Activated gamma-delta T cell (primary cell): ENCODE measurements around the gene FDX1.
A peak's percentile ranks its signal among the peaks of the same experiment; 100 is the strongest.
"Not testable (repeated sequence)": the region's sequence is repeated elsewhere in the genome, so short reads cannot be mapped to it uniquely, and the experiment has no call there.

ENCODE experiments used
- DNase-seq: peaks from one replicate; lab custom pipeline; 2025; lab: John Stamatoyannopoulos, UW
- total RNA-seq, 2 donors: gene quantifications; one replicate each; lab custom pipeline; 2026; lab: John Stamatoyannopoulos, UW

The FDX1 gene, protein sequence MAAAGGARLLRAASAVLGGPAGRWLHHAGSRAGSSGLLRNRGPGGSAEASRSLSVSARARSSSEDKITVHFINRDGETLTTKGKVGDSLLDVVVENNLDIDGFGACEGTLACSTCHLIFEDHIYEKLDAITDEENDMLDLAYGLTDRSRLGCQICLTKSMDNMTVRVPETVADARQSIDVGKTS
- 25.8 to 31.7 reads per million in 2 donors for total RNA-seq

DNA sequence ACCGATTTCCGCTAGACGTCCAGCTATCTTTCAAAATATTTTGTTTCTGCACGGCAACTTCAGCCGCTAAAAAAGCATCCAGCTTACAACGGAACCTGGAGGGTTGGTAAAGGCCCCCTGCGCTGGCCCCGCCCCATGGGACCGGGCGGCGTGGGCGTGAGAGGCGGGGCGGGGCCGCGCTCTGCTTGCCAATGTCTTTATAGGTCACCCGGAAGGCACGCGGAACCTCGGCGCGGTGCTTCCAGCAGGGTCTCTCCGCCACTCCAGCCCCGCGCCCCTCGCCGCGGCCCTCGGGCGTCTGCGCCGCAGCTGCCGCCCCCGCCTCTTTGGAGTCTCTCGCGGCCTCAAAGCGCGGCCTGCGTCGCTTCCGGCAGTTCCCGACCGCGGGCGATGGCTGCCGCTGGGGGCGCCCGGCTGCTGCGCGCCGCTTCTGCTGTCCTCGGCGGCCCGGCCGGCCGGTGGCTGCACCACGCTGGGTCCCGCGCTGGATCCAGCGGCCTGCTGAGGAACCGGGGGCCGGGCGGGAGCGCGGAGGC, at the start of gene FDX1:
Gene FDX1, plus strand, starts transcription at position 218 of the 536 bp plus-strand sequence. Its CDS starts 173 bp downstream, at position 391.
- DNase-seq, result peak; percentile 79

DNA sequence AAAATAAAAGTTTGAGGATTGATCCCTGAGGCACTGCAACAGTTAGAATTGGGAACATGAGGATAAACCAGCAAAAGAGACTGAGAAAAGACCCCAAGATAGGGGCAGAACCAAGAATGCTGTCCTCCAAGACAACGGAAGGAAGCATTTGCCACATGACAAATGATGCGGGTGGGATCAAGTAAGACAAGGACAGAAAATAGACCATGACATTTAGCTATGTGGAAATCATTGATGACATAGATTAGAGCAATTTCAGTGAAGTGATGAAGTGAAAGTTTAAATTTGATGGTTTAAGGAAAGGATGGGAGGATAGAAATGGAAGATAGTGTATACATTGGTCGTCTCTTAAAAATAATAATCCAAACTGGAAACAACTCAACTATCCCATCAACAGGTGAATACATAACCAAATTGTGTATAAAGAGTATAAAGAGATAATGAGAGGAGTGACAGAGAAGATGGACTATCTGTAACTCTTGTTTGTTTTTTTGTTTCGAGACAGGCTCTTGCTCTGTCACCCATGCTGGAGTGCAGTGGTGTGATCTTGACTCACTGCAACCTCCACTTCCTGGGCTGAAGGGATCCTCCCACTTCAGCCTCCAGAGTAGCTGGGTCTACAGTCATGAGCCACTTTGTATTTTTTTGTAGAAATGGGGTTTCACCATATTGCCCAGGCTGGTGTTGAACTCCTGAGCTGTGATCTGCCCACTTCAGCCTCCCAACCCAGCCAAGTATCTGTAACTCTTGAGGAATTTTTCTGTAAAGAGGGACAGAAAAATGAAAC, 48.7 kb upstream of the FDX1 start:
- DNase-seq, result no peak

DNA sequence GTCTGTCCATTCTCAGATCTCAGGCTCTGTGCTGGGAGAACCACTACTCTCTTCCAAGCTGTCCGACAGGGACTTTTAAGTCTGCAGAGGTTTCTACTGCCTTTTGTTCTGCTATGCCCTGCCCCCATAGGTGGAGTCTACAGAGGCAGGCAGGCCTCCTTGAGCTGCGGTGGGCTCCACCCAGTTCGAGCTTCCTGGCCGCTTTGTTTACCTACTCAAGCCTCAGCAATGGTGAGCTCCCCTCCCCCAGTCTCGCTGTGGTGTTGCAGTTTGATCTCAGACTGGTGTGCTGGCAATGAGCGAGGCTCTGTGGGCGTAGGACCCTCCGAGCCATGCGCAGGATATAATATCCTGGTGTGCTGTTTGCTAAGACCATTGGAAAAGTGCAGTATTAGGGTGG, 41.5 kb upstream of the FDX1 start:
- not testable (repeated sequence) for DNase-seq

DNA sequence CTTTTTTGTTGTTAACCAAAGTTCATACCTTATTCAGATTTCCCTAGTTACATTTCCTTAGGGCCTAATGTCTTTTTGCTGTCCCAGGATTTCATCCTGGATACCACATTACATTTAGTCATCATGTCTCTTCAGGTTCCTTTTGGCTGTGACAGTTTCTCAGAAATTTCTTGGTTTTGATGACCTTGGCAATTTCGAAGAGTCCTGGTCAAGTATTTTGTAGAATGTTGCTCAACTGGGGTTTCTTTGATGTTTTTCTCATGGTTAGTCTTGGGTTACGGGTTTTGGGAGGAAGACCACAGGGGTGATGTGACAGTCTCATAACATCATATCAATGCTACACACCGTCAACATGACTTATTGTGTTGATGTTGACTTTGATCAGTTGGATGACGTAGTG, 39.8 kb upstream of the FDX1 start:
- DNase-seq, result no peak

DNA sequence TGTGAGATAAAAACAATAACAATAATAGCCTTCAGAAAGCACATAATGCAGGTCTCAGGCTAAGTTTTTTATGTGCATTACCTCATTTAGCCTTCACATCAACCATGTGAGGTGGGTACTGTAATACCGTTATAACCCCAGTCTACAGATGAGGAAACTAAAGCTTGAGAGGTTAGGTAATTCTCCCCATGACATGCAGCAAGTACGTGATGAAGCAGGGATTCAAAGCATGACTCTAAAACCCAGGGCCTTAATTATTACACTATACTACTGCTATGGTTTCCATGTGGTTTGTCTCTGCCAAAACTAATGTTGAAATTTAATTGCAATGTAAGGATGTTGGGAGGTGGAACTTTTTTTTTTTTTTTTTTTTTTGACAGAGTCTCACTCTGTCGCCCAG, 37.7 kb upstream of the FDX1 start:
- no peak for DNase-seq

DNA sequence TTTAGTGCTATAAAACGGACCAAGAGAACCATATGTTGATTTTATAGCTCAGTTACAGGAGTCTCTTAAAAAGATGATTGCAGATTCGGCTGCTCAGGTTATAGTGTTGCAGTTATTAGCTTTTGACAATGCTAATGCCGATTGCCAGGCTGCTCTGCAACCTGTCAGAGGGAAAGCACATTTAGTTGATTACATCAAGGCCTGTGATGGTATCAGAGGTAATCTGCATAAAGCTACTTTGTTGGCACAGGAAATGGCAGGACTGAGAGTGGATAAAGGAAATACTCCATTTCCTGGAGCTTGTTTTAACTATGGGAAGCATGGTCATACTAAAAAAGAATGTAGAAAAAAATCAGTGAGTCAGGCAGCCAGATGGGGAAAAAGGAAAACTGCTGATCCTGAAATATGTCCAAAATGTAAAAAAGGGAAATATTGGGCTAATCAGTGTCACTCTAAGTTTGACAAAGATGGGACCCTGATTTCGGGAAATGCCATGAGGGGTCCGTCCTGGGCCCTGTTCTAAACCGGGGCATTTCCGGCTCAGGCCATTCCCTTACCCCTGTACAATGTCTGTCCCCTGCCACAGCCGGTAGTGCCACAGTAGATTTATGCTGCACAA, 32.0 kb upstream of the FDX1 start:
- DNase-seq, result not testable (repeated sequence)

DNA sequence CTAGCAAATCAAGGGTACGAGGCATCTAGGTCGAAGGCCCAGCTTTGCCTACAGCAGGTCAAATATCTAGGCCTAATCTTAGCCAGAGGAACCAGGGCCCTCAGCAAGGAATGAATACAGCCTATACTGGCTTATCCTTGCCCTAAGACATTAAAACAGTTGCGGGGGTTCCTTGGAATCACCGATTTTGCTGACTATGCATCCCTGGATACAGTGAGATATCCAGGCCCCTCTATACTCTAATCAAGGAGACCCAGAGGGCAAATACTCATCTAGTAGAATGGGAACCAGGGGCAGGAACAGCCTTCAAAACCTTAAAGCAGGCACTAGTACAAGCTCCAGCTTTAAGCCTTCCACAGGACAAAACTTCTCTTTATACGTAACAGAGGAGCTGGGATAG, 26.2 kb upstream of the FDX1 start:
- DNase-seq, result not testable (repeated sequence)

DNA sequence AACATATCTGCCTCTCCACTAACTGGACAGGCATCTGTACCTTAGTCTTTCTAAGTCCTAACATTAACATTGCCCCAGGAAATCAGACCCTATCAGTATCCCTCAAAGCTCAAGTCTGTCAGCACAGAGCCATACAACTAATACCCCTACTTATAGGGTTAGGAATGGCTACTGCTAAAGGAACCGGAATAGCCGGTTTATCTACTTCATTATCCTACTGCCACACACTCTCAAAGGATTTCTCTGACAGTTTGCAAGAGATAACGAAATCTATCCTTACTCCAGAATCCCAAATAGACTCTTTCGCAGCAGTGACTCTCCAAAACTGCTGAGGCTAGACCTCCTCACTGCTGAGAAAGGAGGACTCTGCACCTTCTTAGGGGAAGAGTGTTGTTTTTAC, 24.1 kb upstream of the FDX1 start:
- DNase-seq, result not testable (repeated sequence)

DNA sequence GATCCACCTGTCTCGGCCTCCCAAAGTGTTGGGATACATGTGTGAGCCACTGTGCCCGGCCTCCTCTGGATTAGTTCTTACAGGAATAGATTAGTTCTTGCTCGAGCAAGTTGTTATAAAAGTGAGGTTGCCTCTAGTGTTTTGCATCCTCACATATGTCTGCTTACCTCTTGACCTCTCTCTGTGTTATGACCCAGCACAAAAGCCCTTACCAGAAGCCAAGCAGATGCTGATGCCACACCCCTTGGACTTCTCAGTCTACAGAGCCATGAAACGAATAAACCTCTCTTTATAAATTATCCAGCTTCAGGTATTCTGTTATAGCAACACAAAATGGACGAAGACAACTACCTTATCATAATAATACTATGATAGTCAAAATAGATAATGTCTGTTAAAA, 22.4 kb upstream of the FDX1 start:
- DNase-seq, result no peak

DNA sequence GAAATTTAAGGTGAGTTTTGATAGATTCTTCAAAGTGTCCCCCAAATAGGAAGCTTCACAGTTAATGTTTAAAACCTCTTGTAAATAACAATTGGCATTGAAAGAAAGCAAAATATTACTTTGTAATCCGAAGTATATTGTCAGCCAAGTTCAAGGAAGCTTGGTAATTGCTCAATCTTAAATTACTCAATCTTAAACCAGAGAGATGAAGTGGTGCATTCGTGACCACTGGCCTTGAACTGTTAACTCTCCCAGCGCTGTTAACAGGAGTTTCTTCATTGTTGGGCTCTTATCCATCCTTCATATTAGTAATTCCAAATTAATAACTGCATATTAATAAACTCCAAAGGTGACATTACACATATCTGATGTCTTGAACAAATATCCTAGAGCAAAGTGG, 20.6 kb upstream of the FDX1 start:
- DNase-seq, result no peak

DNA sequence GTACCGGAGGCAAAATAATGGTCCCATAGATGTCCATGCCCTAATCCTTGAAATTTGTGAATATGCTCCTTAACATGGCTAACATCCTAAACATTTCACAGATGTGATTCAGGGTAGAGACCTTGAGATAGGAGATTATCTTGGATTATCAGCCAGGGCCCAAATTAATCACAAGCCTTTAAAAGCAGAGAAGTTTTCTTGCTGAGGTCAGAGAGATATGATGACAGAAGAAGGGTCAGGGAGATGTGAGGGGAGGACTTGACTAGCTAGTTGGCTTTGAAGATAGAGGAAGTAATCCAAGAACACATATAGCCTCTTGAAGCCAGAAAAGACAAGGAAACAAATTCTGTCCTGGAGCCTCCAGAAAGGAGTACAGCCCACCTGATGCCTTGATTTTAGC, 19.1 kb upstream of the FDX1 start:
- DNase-seq, result no peak

DNA sequence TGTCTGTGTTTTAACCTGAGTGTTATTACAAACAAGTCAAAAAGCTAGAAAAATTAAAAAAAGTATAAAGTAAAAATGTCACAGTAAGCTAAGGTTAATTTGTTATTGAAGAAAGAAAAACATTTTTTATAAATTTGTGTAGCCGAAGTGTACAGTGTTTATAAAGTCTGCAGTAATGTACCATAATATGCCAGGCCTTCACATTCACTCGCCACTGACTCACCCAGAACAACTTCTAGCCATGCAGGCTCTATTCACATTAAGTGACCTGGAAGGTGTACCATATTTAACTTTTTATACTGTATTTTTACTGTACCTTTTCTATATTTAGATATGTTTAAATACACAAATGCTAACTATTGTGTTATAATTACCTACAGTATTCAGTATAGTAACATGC, 14.7 kb upstream of the FDX1 start:
- no peak for DNase-seq

DNA sequence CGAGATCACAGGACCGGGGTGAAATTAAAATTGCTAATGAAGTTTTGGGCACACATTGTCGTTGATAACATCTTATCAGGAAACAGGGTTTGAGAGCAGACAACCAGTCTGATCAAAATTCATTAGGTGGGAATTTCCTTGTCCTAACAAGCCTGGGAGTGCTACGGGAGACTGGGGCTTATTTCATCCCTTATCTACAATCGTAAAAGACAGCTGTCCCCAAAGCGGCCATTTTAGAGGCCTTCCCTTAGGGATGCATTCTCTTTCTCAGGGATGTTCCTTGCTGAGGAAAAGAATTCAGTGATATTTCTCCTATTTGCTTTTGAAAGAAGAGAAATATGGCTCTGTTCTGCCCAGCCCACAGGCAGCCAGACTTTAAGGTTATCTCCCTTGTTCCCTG, 8.1 kb upstream of the FDX1 start:
- DNase-seq, result not testable (repeated sequence)

DNA sequence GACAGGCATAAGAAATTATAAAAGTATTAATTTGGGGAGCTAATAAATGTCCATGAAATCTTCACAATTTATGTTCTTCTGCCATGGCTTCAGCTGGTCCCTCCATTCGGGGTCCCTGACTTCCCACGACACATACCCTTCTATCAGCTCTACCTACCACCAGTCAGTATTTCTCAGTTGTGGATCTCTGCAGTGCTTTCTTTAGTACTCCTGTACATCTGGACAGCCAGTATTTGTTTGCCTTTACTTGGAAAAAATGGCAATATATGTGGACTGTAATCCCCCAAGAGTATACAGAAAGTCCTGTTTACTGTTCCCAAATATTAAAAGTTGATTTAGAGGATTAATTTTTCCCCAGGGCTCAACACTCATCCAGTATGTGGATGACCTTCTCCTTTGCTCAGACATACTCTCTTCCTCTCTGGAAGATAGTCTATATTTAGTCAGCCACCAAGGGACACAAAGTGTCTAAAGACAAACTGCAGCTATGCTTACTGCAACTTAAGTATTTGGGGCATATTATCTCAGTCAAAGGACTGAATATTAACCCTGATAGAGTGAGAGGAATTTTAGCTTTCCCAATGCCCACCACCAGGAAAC, 7.3 kb upstream of the FDX1 start:
- DNase-seq, result no peak

DNA sequence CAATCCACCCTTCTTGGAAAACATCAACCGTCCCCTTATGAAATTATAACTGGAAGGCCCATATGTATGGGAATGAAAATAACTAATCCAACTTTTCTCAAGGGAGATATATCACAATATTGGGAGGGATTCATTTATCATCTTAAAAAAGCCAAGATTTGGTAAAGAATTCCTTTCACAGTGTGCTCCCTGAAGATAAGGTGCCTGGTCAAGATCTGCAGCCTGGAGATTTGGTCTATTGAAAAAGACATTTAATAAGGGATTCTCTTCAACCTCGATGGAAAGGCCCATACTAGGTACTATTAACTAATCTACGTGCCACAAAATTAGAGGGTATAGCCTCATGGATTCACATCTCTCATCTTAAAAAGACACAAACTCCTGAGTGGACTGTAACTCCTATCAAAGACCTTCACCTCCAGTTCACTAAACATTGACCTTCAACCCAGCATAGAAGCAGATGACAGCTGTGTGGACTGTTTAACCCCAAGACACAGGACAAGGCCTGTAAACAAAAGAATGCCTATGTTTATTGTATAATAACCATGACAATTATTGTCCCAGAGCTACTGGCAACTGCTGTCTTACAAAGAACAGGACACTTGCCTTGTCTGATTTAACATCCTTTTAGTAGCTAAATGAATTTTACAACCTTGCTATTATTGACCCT, 4.8 kb upstream of the FDX1 start:
- DNase-seq, result no peak

DNA sequence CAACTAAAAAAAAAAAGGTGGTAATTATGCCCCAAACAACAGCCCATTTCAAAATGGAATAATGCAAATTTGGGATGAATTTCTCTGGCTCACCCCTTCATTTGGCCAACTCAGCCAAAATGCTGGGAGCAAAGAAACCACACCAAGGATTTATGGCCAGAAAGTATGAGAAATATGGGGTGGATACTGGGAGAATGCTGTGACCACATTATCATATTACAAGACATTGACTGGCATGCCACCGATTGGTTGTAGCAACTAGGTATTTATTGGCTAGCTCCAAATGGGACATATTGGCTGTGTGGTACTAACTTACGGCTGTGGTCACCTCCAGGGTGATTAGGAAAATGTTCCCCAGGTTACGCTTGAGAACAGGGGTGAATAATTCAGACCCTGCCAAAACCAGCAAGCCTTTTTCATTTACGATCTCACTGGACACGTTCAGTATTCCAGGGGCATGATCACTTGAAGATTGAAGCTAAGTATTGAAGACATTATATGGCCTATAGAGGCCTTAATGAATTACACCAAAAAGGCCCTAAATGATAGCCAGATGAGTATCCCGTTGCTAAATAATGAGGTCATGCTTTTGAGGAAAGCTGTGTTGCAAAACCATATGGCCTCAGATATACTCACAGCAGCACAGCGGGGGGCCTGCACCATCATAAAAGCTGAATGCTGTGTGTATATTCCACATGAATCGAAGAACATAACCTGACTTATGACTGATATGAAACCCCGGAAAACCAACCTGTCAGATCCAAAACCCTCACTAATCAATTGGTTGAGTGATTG, 3.8 kb upstream of the FDX1 start:
- no peak for DNase-seq

DNA sequence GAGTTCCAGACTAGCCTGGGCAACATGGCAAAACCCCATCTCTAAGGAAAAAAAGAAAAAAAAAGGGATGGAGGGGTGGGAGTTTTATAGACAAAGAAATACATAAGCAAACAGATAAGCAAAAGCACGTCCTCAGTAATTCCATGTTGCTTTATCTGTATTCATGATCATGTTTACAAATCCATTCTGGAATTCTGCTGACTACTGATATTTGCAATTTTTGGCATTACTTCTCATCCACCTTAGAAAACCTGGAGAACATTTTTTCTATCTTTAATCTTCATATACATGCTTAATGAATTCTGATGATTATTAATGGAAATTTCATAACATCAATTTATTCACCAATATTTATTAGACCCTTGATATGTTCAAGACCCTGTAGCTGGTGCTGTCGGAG, 1.7 kb upstream of the FDX1 start:
- DNase-seq, result no peak

DNA sequence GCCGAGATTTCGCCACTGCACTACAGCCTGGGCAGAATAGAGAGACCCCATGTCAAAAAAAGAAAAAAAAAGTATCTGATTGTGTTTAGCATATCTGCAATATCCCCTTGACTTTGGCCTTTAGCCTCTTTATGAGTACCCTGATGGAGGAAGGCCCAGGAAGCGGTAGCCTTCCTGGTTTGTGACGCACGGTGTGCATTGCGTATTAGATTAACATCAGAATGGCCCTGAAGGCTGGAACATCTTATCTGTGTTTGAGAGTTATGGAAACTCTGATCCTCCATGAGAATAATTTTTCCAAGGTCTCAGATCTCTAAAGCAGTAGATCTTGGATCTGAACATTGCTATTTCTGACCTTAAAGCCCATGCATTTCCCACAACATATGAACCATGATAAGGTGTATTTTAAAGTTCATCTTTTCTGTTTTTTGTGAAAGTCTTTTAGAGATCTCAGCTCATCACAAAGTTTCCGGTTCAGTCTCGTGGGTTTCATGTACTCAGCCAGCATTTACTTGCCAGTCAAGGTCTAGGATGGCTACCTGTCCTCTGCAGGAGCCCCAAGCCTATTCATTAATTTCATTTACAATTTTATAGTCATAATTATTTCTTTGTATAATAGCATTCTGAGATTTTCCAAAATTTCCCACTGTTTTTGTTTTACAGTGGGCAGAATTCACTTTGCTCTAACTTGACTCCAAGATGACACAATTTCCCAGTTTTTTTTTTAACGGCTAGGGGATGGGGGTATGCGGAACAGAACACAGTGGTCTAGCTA, 605 bp upstream of the FDX1 start:
- DNase-seq, result no peak

DNA sequence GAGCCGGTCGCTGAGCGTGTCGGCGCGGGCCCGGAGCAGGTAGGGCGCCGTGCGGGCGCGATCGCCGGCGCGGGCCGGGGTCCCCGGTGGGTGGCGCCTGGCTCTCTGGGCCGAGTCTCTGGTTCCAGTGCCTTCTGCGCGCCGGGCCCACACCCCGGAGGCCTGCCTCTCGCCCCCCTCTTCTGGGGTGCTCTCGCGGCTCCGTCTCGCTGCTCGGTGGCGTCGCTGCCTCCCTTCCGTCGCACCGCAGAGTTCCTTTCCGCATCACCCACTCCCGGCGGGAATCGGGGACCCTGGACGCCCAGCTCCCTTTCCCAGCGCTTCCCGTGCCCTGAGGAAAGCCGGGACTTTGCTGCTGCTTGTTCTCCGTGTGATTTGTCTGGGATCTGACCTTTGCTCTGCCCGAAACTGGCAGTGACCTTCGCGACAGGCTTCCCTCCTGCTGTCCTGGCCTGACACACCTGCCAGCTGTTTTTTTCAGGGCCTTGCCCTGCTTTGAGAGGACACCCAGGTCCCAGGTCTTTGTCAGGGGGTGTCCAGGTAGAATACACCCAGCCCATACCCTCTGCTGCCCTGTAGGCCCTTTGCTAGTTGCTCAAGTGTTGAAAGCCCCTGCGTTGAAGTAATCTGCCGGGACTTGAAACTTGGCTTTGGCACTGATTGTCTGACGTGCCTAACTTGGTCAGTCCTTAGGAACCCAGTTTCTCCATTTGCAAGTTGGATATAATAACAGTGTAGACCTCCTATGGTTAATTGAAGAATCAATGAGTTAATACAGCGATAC, 711 bp downstream of the FDX1 start:
- peak; percentile 51 for DNase-seq
